ENCODE measurements around the gene KDM3B.

KDM3B gene

DNA sequence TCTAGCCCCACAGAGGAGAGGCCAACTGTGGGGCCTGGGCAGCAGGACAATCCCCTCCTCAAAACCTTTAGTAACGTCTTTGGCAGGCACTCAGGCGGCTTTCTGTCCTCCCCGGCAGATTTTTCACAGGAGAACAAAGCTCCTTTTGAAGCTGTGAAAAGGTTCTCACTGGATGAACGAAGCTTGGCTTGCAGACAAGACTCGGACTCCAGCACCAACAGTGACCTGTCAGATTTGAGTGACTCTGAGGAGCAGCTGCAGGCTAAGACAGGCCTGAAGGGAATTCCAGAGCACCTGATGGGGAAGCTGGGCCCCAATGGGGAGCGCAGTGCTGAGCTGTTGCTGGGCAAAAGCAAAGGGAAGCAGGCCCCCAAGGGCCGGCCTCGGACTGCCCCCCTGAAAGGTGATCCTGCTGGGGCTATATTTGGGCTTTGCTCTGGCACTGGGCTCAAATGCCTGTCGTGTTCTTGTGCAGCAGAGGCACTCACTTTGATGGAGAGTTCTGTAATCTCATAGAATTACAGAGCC is 39.4 kb downstream of the KDM3B start:
- no peak for DNase-seq

DNA sequence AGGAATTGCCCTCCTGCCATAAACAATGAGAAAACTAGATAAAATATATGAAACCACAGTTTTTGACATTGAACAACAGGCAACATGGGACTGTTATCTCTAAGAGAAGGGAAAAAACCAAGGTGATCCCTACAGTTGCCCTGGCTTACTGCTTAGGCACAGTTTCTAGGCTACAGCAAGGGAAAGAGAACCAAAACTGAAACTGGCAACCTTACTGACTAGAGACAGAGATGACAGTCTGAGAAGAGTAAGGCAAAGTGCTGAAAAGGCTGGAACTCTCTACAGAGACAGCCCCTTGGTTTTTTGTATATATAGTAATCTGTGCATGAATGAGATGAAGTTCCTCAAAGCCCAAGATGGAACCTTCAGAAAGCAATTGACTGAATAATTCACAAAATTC is 50.2 kb downstream of the KDM3B start:
- DNase-seq = no peak

DNA sequence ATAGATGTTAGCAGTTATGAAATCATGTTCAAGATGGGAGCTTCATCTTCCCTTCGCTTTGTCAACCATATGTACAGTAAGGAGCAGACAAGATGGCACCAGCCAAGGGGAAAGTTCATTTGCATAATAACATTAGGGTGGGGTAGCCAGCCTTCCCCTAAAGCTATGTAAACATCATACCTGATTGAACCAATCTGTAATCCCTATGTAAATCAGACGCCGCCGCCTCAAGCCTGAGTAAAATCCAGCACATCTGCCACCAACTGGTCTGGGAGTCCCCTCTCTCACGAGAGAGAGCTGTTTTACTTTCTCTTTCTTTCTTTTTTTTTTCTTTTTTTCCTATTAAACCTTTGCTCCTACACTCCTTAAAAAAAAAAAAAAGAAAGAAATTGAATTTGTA is 55.5 kb downstream of the KDM3B start:
- DNase-seq = no peak

DNA sequence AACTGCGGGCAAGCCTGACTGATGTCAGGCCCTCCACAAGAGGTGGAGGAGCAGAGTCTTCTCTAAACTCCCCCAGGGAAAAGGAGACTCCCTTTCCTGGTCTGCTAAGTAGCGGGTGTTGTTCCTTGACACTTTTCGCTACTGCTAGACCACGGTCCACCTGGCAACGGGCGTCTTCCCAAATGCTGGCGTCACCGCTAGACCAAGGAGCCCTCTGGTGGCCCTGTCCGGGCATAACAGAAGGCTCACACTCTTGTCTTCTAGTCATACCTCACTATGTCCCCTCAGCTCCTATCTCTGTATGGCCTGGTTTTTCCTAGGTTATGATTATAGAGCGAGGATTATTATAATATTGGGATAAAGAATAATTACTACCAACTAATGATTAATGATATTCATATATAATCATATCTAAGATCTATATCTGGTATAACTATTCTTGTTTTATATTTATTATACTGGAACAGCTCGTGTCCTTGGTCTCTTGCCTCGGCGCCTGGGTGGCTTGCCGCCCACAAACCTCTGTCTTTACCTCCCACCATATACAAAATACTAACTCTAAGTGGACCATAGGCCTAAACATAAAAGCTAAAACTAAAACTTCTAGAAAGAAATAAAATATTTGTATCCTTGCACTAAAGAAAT is 58.6 kb downstream of the KDM3B start:
- DNase-seq = peak; percentile 7

GRCh38 chr5:138418444-138418843 is 66.0 kb downstream of the KDM3B start:
- no peak for DNase-seq

DNA sequence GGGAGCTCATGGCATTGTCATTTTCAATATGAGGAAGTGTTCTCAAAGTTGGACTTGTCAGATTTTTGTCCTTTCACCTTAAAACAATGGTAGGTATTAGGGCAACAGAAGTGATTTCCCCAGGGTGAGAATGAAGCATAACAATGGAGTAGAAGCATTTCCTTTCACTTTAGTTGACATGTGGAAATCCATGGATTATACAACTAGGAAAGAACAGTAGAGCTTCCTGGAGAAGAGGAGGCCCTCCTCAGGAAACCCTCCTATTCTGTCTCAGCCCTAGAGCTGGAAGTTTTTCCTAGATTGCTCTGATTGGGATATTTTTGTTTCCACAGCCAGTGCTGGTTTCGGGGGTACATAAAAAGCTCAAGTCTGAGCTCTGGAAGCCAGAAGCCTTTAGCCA is 72.6 kb downstream of the KDM3B start:
- no peak for DNase-seq

GRCh38 chr5:138435943-138436342 is 83.5 kb downstream of the KDM3B start:
- no peak for DNase-seq

DNA sequence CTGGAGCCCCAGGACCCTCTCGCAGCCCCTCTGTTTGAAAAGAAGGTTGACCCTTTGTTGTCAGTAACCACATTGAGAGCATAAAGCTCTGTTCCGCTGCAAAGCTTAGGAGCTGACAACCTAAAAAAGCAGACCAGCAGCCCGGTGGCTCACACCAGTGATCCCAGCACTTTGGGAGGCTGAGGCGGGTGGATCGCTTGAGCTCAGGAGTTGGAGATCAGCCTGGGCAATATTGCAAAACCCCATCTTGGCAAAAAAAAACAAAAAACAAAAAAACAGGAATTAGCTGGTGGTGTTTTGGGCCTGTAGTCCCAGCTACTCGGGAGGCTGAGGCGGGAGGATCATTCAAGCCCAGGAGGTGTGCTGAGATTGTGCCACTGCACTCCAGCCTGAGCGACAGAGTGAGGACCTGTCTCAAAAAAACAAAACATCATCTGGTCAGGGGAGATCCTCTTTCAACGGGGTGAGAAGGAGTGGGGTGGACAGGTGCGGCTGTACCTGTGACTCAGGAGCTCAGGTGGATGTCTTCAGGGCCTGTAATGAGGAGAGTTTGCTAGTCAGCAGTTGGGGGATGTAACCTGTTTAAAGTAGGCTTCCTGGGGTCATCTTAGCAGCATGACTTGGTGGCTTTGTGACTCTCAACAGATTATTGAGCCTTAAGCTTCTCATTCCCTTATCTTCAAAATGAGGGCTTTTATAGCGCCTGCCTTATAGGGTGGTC is 85.7 kb downstream of the KDM3B start:
- DNase-seq = no peak

DNA sequence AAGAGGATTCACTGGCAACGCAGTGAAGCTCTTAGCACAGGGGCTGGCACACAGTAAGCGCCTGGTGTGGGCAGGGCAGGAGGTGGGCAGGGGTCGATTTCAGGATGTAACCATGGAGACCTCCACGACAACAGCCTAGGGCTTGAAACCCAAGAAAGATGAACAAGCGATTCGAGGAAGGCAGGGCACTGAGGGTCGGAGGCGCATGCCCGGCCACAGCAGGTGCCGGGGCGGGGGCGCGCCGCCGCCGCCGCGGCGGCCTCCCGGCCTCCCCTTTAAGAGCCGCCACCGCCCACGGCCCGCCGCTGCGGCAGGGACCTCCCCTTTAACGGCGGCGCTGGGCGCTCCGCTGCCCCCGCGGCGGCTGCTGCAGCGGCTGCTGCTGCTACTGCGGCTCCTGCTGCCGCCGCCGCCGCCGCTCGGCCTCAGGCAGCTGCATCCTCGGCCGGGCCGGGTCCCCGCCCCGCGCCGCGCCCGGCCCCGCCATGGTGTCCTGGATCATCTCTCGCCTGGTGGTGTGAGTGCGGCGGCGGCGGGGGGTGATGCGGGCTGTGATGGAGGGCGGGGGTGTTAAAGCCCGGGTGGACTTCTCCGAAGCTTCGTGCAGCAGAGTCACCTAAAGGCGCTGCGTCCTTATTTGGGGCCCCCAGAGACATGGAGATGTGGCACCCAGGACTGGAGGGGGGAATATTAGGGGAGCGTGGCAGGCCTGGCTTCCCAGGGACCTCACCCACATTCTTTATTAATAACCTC is 86.4 kb downstream of the KDM3B start, which contains the start of gene REEP2:
Gene REEP2 (plus strand): TSS at position 334 of the 753 bp plus-strand sequence. CDS start 152 bp downstream, at position 486.
- peak; percentile 38 for DNase-seq

- DNase-seq = no peak
Observed at GRCh38 chr5:138439477-138440158, 87.1 kb downstream of the KDM3B start.

DNA sequence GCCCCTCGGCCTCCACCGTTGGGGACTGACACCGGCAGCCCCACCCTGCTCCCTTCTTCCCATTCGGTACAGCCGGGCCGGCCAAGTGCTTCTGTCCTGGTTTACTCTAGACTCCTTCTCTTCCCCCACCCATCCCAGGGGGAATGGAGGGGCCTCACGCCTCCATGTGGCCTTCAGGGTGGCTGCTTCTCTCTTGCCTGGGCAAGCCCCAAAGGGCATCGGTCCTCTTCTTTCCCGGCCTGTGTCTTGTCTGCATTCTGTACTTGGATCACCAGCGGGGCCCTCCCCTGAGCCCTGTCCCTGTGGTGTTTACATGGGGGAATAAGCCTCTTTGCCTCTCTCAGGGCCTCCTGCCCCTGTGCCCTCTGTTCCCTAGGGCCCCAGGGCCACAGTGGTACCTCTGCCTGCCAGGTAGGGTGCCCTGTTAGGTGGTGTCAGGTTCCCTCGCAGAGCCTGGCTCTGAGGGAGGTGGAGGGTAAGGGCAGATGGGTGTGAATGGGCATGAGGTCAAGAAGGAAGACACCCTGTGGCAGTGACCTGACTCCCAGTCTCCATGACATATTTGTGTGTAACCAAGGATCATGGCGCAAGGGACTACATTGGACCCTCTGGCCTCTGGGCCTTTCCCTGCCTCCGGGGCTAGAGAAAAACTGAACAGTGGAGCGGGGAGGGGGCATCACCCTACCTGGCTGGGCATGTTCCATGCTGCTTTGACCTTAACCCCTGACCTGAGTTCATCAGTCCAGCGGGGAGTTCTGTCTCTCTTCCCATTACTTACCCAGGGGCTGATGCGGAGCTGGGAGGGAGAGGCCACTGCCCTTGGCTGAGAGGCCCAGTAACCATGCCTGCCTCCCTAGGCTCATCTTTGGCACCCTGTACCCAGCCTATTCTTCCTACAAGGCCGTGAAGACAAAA is 87.9 kb downstream of the KDM3B start:
- no peak for DNase-seq

DNA sequence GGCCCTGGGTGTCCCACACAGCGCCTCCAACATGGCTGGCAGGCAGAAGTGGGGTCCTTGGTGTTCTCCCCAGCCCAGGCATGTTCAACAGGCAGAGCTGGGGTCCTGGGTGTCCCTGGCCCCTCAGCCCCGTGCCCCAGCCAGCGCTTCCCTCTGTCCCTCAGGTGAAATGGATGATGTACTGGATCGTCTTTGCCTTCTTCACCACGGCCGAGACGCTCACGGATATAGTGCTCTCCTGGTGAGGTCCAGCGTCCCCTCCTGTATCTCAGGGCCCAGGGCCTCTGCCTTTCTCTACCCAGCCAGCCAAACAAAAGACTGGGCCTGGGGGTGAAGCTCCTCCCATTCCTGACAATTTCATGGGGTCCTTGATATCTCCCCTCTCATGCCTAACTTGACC is 88.7 kb downstream of the KDM3B start:
- DNase-seq = no peak

DNA sequence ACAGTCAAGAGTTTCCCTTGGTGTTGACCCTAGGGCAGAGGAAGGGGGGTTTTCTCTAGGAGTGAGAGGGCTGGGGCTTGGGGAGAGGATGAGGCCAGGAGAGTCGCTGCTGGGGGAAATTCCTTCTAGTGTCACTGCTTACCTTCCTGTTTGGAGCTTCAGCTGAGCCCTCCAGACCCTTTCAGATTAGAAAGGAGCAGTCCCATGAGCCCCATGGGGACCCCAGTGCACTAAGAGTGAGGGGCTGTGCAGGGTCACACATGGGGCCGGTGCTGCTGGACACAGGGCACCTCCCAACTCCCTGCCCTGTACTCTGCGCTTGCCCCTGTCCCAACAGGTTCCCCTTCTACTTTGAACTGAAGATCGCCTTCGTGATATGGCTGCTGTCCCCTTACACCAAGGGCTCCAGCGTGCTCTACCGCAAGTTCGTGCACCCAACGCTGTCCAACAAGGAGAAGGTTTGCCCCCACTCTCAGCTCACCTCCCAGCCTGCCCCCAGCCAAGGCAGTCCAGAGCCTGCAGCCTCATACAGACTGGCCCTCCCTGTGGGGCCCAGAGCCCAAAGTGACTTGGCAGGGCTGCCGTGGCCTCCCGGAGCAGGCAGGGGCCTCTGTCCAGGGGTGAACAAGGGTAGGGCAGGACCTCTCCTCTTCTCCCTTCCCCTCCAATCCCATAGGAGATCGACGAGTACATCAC is 91.7 kb downstream of the KDM3B start:
- no peak for DNase-seq

GRCh38 chr5:138444774-138445546 is 92.5 kb downstream of the KDM3B start:
- DNase-seq = no peak

- DNase-seq = no peak
Observed at GRCh38 chr5:138445547-138446271, 93.2 kb downstream of the KDM3B start.

DNA sequence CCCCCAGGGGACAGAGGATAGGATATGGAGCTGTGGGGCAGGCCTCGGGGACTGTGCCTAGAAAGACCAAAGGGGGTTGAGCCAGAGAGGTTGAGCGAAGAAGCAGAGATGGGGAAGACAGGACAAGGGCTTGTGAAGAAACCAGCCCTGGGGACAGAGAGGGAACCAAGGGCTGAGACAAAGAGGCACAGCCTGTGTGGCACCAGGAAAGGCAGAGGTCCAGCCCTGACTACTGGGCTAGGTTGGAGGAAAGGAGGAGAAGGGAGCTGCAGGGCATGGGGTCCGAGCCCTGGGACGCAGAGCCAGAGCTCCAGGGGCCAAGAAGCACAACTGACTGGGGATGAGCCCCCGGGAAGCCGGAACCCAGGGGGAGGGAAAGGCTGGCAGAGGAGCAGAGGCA is 95.6 kb downstream of the KDM3B start:
- no peak for DNase-seq

- no peak for DNase-seq
Observed at GRCh38 chr5:138448481-138449398, 96.3 kb downstream of the KDM3B start.

- DNase-seq = peak; percentile 70
Observed at GRCh38 chr5:138449501-138450239, 97.2 kb downstream of the KDM3B start.
